NCI-H69 (cell line): ENCODE data around the gene GEMIN5.
A peak's percentile ranks its signal among the peaks of the same experiment; 100 is the strongest.

ENCODE experiments used
- DNase-seq: peaks from one replicate; lab custom pipeline; 2025; lab: John Stamatoyannopoulos, UW

Gene GEMIN5

GRCh38 chr5:154884424-154884823, 53.6 kb downstream of the GEMIN5 start:
- no peak for DNase-seq

GRCh38 chr5:154881986-154882385, 56.0 kb downstream of the GEMIN5 start:
- DNase-seq = no peak

- DNase-seq = peak; percentile 8
Measured at GRCh38 chr5:154878642-154879335, 59.2 kb downstream of the GEMIN5 start.

- no peak for DNase-seq
Measured at GRCh38 chr5:154873791-154874331, 64.2 kb downstream of the GEMIN5 start.

GRCh38 chr5:154871734-154872133, 66.3 kb downstream of the GEMIN5 start:
- no peak for DNase-seq

- DNase-seq = peak; percentile 45
Measured at GRCh38 chr5:154868702-154869101, 69.3 kb downstream of the GEMIN5 start.

GRCh38 chr5:154866841-154867240, 71.2 kb downstream of the GEMIN5 start:
- DNase-seq = no peak

- DNase-seq = no peak
Measured at GRCh38 chr5:154865466-154866184, 72.4 kb downstream of the GEMIN5 start.

GRCh38 chr5:154863291-154864080, 74.5 kb downstream of the GEMIN5 start:
- DNase-seq = no peak

GRCh38 chr5:154862766-154863165, 75.2 kb downstream of the GEMIN5 start:
- DNase-seq = no peak

GRCh38 chr5:154861946-154862345, 76.1 kb downstream of the GEMIN5 start:
- no peak for DNase-seq

- DNase-seq = no peak
Measured at GRCh38 chr5:154860765-154861164, 77.2 kb downstream of the GEMIN5 start.

- DNase-seq = no peak
Measured at GRCh38 chr5:154860123-154860522, 77.9 kb downstream of the GEMIN5 start.

GRCh38 chr5:154858972-154859871, 78.8 kb downstream of the GEMIN5 start:
- DNase-seq = peak; percentile 63

GRCh38 chr5:154858297-154858971, 79.6 kb downstream of the GEMIN5 start, which contains the start of gene CNOT8:
TSS of gene CNOT8 (plus strand) at chr5:154858627. CDS start at chr5:154863279, 4,652 bp downstream.
- DNase-seq = peak; percentile 99

GRCh38 chr5:154857530-154858296, 80.3 kb downstream of the GEMIN5 start:
- peak; percentile 99 for DNase-seq

GRCh38 chr5:154851351-154851750, 86.7 kb downstream of the GEMIN5 start:
- no peak for DNase-seq

GRCh38 chr5:154850255-154851062, 87.6 kb downstream of the GEMIN5 start, which contains the start of gene FAXDC2:
TSS of gene FAXDC2 (minus strand) at chr5:154850603. CDS start at chr5:154838178, 12,425 bp downstream.
- no peak for DNase-seq

GRCh38 chr5:154849791-154850201, 88.2 kb downstream of the GEMIN5 start:
- DNase-seq = no peak
